ENCODE data around the gene RAB3IL1. TPM values are rescaled to one million over a fixed set of nuclear protein-coding genes. Genes with fewer than 3 reads are reported as not detected.

Gene RAB3IL1
- total and polyA plus RNA-seq, 2 donors (not counting 1 experiment from before 2014, with no cell fraction given): 9.6 to 13.4 TPM

- no peaks in the 10 kb centered on the region for H3K9me3 ChIP-seq (ENCODE audit: control insufficient read depth, insufficient read depth, low read depth, low read length)
These were observed 42.3 kb upstream of the RAB3IL1 start for GRCh38 chr11:61959678-61960077.

GRCh38 chr11:61959114-61959513, 41.7 kb upstream of the RAB3IL1 start:
- TF ChIP-seq EZH2 (IDR thresholded peaks at IDR 0.05; ENCODE audit: low read length, missing control alignments) (no peak), CTCF (conservative IDR thresholded peaks at IDR 0.05 in 1 of 2, IDR thresholded peaks at IDR 0.05 in 1 of 2; ENCODE audit: low read depth in 1 of 2, low read length in 2 of 2) (no peak)
- no peak overlapping the region for H3K4me3 ChIP-seq (replicated peaks in 1 of 4; ENCODE audit: control extremely low read depth in 1 of 4, insufficient read depth in 1 of 4, low read depth in 3 of 4, low read length in 4 of 4)
- H2AFZ ChIP-seq (ENCODE audit: low read length): no peak overlapping the region
- H3K27ac ChIP-seq (ENCODE audit: insufficient read depth, low read length): no peak overlapping the region
- H3K79me2 ChIP-seq (ENCODE audit: control insufficient read depth, insufficient read depth, low read length): no peaks in the 10 kb centered on the region
- no peak for DNase-seq (ENCODE audit: low read depth in 2 of 2)
- H4K20me1 ChIP-seq (ENCODE audit: control insufficient read depth, extremely low read depth, insufficient read depth, low read length): no peaks in the 10 kb centered on the region
- H3K27me3 ChIP-seq (ENCODE audit: control insufficient read depth, insufficient read depth, low read length): no peaks in the 10 kb centered on the region
- no peaks in the 10 kb centered on the region for H3K9me3 ChIP-seq (ENCODE audit: control insufficient read depth, insufficient read depth, low read depth, low read length)
- H3K4me1 ChIP-seq (ENCODE audit: control insufficient read depth, extremely low read depth, insufficient read depth, low read length): peaks cover 8% of the 10 kb centered on the region
- peaks cover 5% of the 10 kb centered on the region for H3K36me3 ChIP-seq (ENCODE audit: control insufficient read depth, insufficient read depth, low read length)
- H3K4me2 ChIP-seq (ENCODE audit: extremely low read depth, insufficient read depth, low read length): no peak overlapping the region
- no peak overlapping the region for H3K9ac ChIP-seq (ENCODE audit: insufficient read depth, low read length)

More at GRCh38 chr11:61959678-61960077, 42.3 kb upstream of the RAB3IL1 start:
- Histone ChIP-seq H3K36me3 (ENCODE audit: control insufficient read depth, insufficient read depth, low read length) (peaks cover 8% of the 10 kb centered on the region), H2AFZ (ENCODE audit: low read length) (no peak overlapping the region), H3K27me3 (ENCODE audit: control insufficient read depth, insufficient read depth, low read length) (no peaks in the 10 kb centered on the region), H3K79me2 (ENCODE audit: control insufficient read depth, insufficient read depth, low read length) (peaks cover under 1% of the 10 kb centered on the region), H3K9ac (ENCODE audit: insufficient read depth, low read length) (no peak overlapping the region), H3K4me2 (ENCODE audit: extremely low read depth, insufficient read depth, low read length) (no peak overlapping the region), H3K4me3 (replicated peaks in 1 of 4; ENCODE audit: control extremely low read depth in 1 of 4, insufficient read depth in 1 of 4, low read depth in 3 of 4, low read length in 4 of 4) (no peak overlapping the region), H3K4me1 (ENCODE audit: control insufficient read depth, extremely low read depth, insufficient read depth, low read length) (peaks cover 9% of the 10 kb centered on the region), H3K27ac (ENCODE audit: insufficient read depth, low read length) (no peak overlapping the region), H4K20me1 (ENCODE audit: control insufficient read depth, extremely low read depth, insufficient read depth, low read length) (no peaks in the 10 kb centered on the region)
- DNase-seq (ENCODE audit: low read depth in 2 of 2): no peak
- TF ChIP-seq CTCF (conservative IDR thresholded peaks at IDR 0.05 in 1 of 2, IDR thresholded peaks at IDR 0.05 in 1 of 2; ENCODE audit: low read depth in 1 of 2, low read length in 2 of 2) (no peak), EZH2 (IDR thresholded peaks at IDR 0.05; ENCODE audit: low read length, missing control alignments) (no peak)

- Histone ChIP-seq H3K36me3 (ENCODE audit: control insufficient read depth, insufficient read depth, low read length) (peaks cover 3% of the 10 kb centered on the region), H3K9ac (ENCODE audit: insufficient read depth, low read length) (no peak overlapping the region), H4K20me1 (ENCODE audit: control insufficient read depth, extremely low read depth, insufficient read depth, low read length) (no peaks in the 10 kb centered on the region), H3K4me2 (ENCODE audit: extremely low read depth, insufficient read depth, low read length) (no peak overlapping the region), H3K27me3 (ENCODE audit: control insufficient read depth, insufficient read depth, low read length) (no peaks in the 10 kb centered on the region), H3K9me3 (ENCODE audit: control insufficient read depth, insufficient read depth, low read depth, low read length) (no peaks in the 10 kb centered on the region), H3K4me1 (ENCODE audit: control insufficient read depth, extremely low read depth, insufficient read depth, low read length) (peaks cover 5% of the 10 kb centered on the region), H3K4me3 (replicated peaks in 1 of 4; ENCODE audit: control extremely low read depth in 1 of 4, insufficient read depth in 1 of 4, low read depth in 3 of 4, low read length in 4 of 4) (no peak overlapping the region), H3K27ac (ENCODE audit: insufficient read depth, low read length) (no peak overlapping the region), H3K79me2 (ENCODE audit: control insufficient read depth, insufficient read depth, low read length) (no peaks in the 10 kb centered on the region), H2AFZ (ENCODE audit: low read length) (no peak overlapping the region)
- DNase-seq (ENCODE audit: low read depth in 2 of 2): no peak
- TF ChIP-seq EZH2 (IDR thresholded peaks at IDR 0.05; ENCODE audit: low read length, missing control alignments) (no peak), CTCF (conservative IDR thresholded peaks at IDR 0.05 in 1 of 2, IDR thresholded peaks at IDR 0.05 in 1 of 2; ENCODE audit: low read depth in 1 of 2, low read length in 2 of 2) (no peak)
These were observed 41.2 kb upstream of the RAB3IL1 start for GRCh38 chr11:61958590-61958989.
